LoVo (cell line): ENCODE results near the gene GABBR2.

Experiments used
- DNase-seq: peaks from one replicate; pipeline ENCODE4 v3.0.0-alpha.2; 2016; ENCODE audit warnings: low spot score

The GABBR2 gene

GRCh38 chr9:98568234-98568908 is 140.4 kb downstream of the GABBR2 start:
- no peak for DNase-seq

GRCh38 chr9:98567540-98568233 is 141.0 kb downstream of the GABBR2 start:
- no peak for DNase-seq

- no peak for DNase-seq
These were observed 143.3 kb downstream of the GABBR2 start for GRCh38 chr9:98565152-98566135.

- no peak for DNase-seq
These were observed 144.0 kb downstream of the GABBR2 start for GRCh38 chr9:98564714-98565113.

GRCh38 chr9:98563988-98564387 is 144.7 kb downstream of the GABBR2 start:
- DNase-seq = no peak

GRCh38 chr9:98563212-98563907 is 145.4 kb downstream of the GABBR2 start:
- no peak for DNase-seq

GRCh38 chr9:98559561-98559960 is 149.2 kb downstream of the GABBR2 start:
- DNase-seq = no peak

- DNase-seq = no peak
These were observed 150.2 kb downstream of the GABBR2 start for GRCh38 chr9:98558575-98558974.

GRCh38 chr9:98556511-98556910 is 152.2 kb downstream of the GABBR2 start:
- DNase-seq = no peak

- DNase-seq = no peak
These were observed 152.9 kb downstream of the GABBR2 start for GRCh38 chr9:98555651-98556465.

GRCh38 chr9:98554752-98555151 is 154.0 kb downstream of the GABBR2 start:
- no peak for DNase-seq

GRCh38 chr9:98552331-98552730 is 156.4 kb downstream of the GABBR2 start:
- no peak for DNase-seq

GRCh38 chr9:98551511-98552286 is 157.0 kb downstream of the GABBR2 start:
- no peak for DNase-seq

GRCh38 chr9:98550206-98550820 is 158.4 kb downstream of the GABBR2 start:
- no peak for DNase-seq

GRCh38 chr9:98549401-98549800 is 159.3 kb downstream of the GABBR2 start:
- DNase-seq = no peak

- no peak for DNase-seq
These were observed 161.1 kb downstream of the GABBR2 start for GRCh38 chr9:98547606-98548005.

GRCh38 chr9:98545021-98545420 is 163.7 kb downstream of the GABBR2 start:
- no peak for DNase-seq

GRCh38 chr9:98541684-98542230 is 167.0 kb downstream of the GABBR2 start:
- DNase-seq = no peak

GRCh38 chr9:98540476-98540875 is 168.3 kb downstream of the GABBR2 start:
- no peak for DNase-seq

GRCh38 chr9:98539954-98540353 is 168.8 kb downstream of the GABBR2 start:
- DNase-seq = no peak
